Endothelial cell of umbilical vein (primary cell): ENCODE results near the gene JSRP1. TPM values are rescaled to one million over a fixed set of nuclear protein-coding genes. Genes with fewer than 3 reads are reported as not detected.

Experiments
- BruUV-seq: library from RNA; stranded (reverse); fragments of 400-500 nt; replicated peaks from 2 replicates; lab custom pipeline; 2021; lab: Mats Ljungman, UMichigan
- CTCF ChIA-PET: fragments of 300-600, 350-600 bp; sonication (Branson Sonifier 250); formaldehyde crosslinking; loops from one replicate; lab custom pipeline; 2021; ENCODE audit warnings: antibody characterized with exemption, inconsistent platforms; lab: Charles Lee
- POLR2A ChIA-PET: fragments of 300-600, 350-600 bp; sonication (Branson Sonifier 250); formaldehyde crosslinking; loops from one replicate; lab custom pipeline; 2021; ENCODE audit warnings: antibody characterized with exemption, inconsistent platforms; lab: Charles Lee
- DNase-seq: peaks from one replicate; pipeline ENCODE4 v3.0.0-alpha.2; 2011; ENCODE audit warnings: low read depth, low spot score
- FAIRE-seq: peaks from 2 replicates; lab custom pipeline; 2011; peaks lifted over from hg19 to GRCh38; lab: Jason Lieb, UNC
- H2AFZ ChIP-seq: 2 replicates; pipeline ENCODE4 v1.6.0; 2012; ENCODE audit warnings: low read depth, low read length, control low read depth, inconsistent platforms
- H3K27ac ChIP-seq: 2 replicates; pipeline ENCODE4 v1.5.1; 2011; ENCODE audit warnings: low read depth, mild to moderate bottlenecking, control low read depth, low read length, moderate library complexity; ENCODE audit not compliant: insufficient read depth
- H3K27me3 ChIP-seq, 2 experiments: 2 replicates each; pipeline versions ENCODE4 v1.6.0 to v1.6.1; 2011; ENCODE audit warnings: low read length in 2 of 2, mixed read lengths in 1 of 2; ENCODE audit not compliant: control insufficient read depth in 2 of 2, insufficient read depth in 2 of 2
- H3K36me3 ChIP-seq, 2 experiments: 2 replicates in 1 of 2; 3 replicates in 1 of 2; pipeline ENCODE4 v1.5.1; 2011; ENCODE audit warnings: low read length in 2 of 2, mild to moderate bottlenecking in 1 of 2, moderate library complexity in 1 of 2; ENCODE audit not compliant: control insufficient read depth in 2 of 2, insufficient read depth in 2 of 2; ENCODE audit errors: extremely low read depth in 1 of 2
- H3K4me1 ChIP-seq: 3 replicates; pipeline ENCODE4 v1.5.1; 2011; ENCODE audit warnings: mild to moderate bottlenecking, low read length; ENCODE audit not compliant: control insufficient read depth, insufficient read depth; ENCODE audit errors: extremely low read depth
- H3K4me2 ChIP-seq: 2 replicates; pipeline ENCODE4 v1.6.1; 2011; ENCODE audit warnings: low read length, control low read depth, mixed read lengths; ENCODE audit not compliant: insufficient read depth
- H3K4me3 ChIP-seq, 3 experiments: fragments of 200-600 bp in 1 of 3; sonication (generic), shearing (Covaris generic) in 1 of 3; replicated peaks in 1 of 3; 2 replicates each; pipeline ENCODE4 v1.5.1; 2011 to 2016; ENCODE audit warnings: control low read depth in 3 of 3, low read length in 3 of 3, mild to moderate bottlenecking in 2 of 3, inconsistent platforms in 1 of 3, low read depth in 1 of 3, moderate library complexity in 1 of 3; ENCODE audit not compliant: insufficient read depth in 1 of 3
- H3K79me2 ChIP-seq: 2 replicates; pipeline ENCODE4 v1.6.0; 2012; ENCODE audit warnings: low read length, inconsistent platforms; ENCODE audit not compliant: control insufficient read depth, insufficient read depth
- H3K9ac ChIP-seq: replicated peaks from 2 replicates; pipeline ENCODE3; 2011; ENCODE audit warnings: low read length, control low read depth; ENCODE audit not compliant: insufficient read depth; ENCODE audit errors: extremely low read depth
- H3K9me1 ChIP-seq: replicated peaks from 3 replicates; pipeline ENCODE4 v1.6.0; 2011; ENCODE audit warnings: mild to moderate bottlenecking, low read length; ENCODE audit not compliant: control insufficient read depth, insufficient read depth; ENCODE audit errors: extremely low read depth
- H3K9me3 ChIP-seq: replicated peaks from 2 replicates; pipeline ENCODE4 v1.5.1; 2012; ENCODE audit warnings: low read length, inconsistent platforms; ENCODE audit not compliant: control insufficient read depth, insufficient read depth
- H4K20me1 ChIP-seq: replicated peaks from 2 replicates; pipeline ENCODE3; 2011; ENCODE audit warnings: mild to moderate bottlenecking, low read length; ENCODE audit not compliant: control insufficient read depth, insufficient read depth; ENCODE audit errors: extremely low read depth
- EZH2 ChIP-seq: IDR thresholded peaks from 2 replicates; pipeline ENCODE4 v1.6.1; 2012; ENCODE audit warnings: borderline replicate concordance, low read depth, mild to moderate bottlenecking, moderate library complexity, low read length, inconsistent platforms; ENCODE audit not compliant: severe bottlenecking
- FOS ChIP-seq: IDR thresholded peaks from 2 replicates; pipeline ENCODE4 v1.6.1; 2011; ENCODE audit warnings: mild to moderate bottlenecking, low read length, moderate library complexity, borderline replicate concordance; ENCODE audit not compliant: insufficient read depth
- GATA2 ChIP-seq: IDR thresholded peaks from 2 replicates; pipeline ENCODE4 v1.7.0; 2011; ENCODE audit warnings: low read depth, mild to moderate bottlenecking, moderate library complexity, mixed read lengths, low read length; ENCODE audit not compliant: insufficient read length, insufficient read depth
- JUN ChIP-seq: IDR thresholded peaks from 2 replicates; pipeline ENCODE4 v1.6.1; 2011; ENCODE audit warnings: borderline replicate concordance, low read depth; ENCODE audit not compliant: insufficient read length, insufficient read depth
- MYC ChIP-seq: IDR thresholded peaks from one replicate; pipeline ENCODE4 v1.6.1; 2011; ENCODE audit warnings: mild to moderate bottlenecking, low read depth, low read length
- POLR2A ChIP-seq: IDR thresholded peaks from 2 replicates; pipeline ENCODE4 v1.6.1; 2012; ENCODE audit warnings: low read depth, mild to moderate bottlenecking, control low read depth, low read length
- POLR2AphosphoS5 ChIP-seq: IDR thresholded peaks from 2 replicates; pipeline ENCODE4 v1.6.1; 2012; ENCODE audit warnings: low read depth, mild to moderate bottlenecking, control low read depth, low read length, moderate library complexity; ENCODE audit not compliant: insufficient read depth
- dilution Hi-C: fragments of 300-500 bp; cut with MboI; formaldehyde crosslinking; loops from one replicate; pipeline ENCODE4 v1.15.0; 2019; ENCODE audit warnings: low sequenced_read_pairs; ENCODE audit not compliant: extremely low pct_ligation_motif_present
- intact Hi-C: fragments of 100-400 bp; cut with micrococcal nuclease; formaldehyde crosslinking; loops from one replicate; pipeline ENCODE4 v1.10.0; 2022
- polyA plus RNA-seq, 4 experiments: library from polyadenylated mRNA; depleted of rRNA in 3 of 4; stranded (reverse) in 3 of 4; unstranded in 1 of 4; fragments of >200 nt; gene quantifications; 2 replicates each; pipeline versions ENCODE4 v1.2.1 to v1.2.3, GENCODE V29; 2011 to 2012; ENCODE audit warnings: missing spikeins in 1 of 4
- total RNA-seq: library from RNA; stranded (reverse); gene quantifications from 2 replicates; pipeline ENCODE4 v1.2.3, GENCODE V29; 2021
- TF ChIP-seq, protein P1 (sequence below): IDR thresholded peaks from 2 replicates; pipeline ENCODE4 v1.6.1; 2011; ENCODE audit not compliant: insufficient read depth, insufficient read length
- TF ChIP-seq, protein P2 (sequence below), 2 donors: IDR thresholded peaks; 1 replicate in 1 of 2; 2 replicates in 1 of 2; pipeline ENCODE4 v1.5.1; 2011; ENCODE audit warnings: low read length in 2 of 2, mild to moderate bottlenecking in 2 of 2, moderate library complexity in 2 of 2, control low read depth in 1 of 2, inconsistent platforms in 1 of 2, low read depth in 1 of 2; ENCODE audit not compliant: insufficient read depth in 1 of 2; ENCODE audit errors: extremely low read depth in 1 of 2

JSRP1 gene
- total and polyA plus RNA-seq, 2 donors (not counting 3 experiments of a cell fraction or from before 2014, with no cell fraction given) = not detected

- no peaks in the 10 kb centered on the region for H3K9me1 ChIP-seq
- TF ChIP-seq POLR2AphosphoS5 (no peak), MYC (no peak), GATA2 (no peak), JUN (no peak), FOS (no peak), POLR2A (no peak), EZH2 (no peak)
- TF ChIP-seq, protein P1, sequence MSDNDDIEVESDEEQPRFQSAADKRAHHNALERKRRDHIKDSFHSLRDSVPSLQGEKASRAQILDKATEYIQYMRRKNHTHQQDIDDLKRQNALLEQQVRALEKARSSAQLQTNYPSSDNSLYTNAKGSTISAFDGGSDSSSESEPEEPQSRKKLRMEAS = no peak
- TF ChIP-seq, protein P2, sequence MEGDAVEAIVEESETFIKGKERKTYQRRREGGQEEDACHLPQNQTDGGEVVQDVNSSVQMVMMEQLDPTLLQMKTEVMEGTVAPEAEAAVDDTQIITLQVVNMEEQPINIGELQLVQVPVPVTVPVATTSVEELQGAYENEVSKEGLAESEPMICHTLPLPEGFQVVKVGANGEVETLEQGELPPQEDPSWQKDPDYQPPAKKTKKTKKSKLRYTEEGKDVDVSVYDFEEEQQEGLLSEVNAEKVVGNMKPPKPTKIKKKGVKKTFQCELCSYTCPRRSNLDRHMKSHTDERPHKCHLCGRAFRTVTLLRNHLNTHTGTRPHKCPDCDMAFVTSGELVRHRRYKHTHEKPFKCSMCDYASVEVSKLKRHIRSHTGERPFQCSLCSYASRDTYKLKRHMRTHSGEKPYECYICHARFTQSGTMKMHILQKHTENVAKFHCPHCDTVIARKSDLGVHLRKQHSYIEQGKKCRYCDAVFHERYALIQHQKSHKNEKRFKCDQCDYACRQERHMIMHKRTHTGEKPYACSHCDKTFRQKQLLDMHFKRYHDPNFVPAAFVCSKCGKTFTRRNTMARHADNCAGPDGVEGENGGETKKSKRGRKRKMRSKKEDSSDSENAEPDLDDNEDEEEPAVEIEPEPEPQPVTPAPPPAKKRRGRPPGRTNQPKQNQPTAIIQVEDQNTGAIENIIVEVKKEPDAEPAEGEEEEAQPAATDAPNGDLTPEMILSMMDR (IDR thresholded peaks at IDR 0.05; ENCODE audit: extremely low read depth in 1 of 2, insufficient read depth in 1 of 2, low read depth in 1 of 2, low read length in 2 of 2) = no peak
- no peak overlapping the region for H3K9ac ChIP-seq
- no peaks in the 10 kb centered on the region for H3K79me2 ChIP-seq
- H3K27ac ChIP-seq = no peak overlapping the region
- ChIA-PET POLR2A (no interaction called here), CTCF (interaction anchor here (1.1 to 1.9 kb wide), 3 partner anchors 12 to 54 kb away, joined by 3 to 13 read pairs (median 4); no protein-coding TSS in a partner anchor)
- H2AFZ ChIP-seq = no peak overlapping the region
- H3K4me3 ChIP-seq = no peak overlapping the region
- H3K36me3 ChIP-seq = peaks cover 7 to 39% of the 10 kb centered on the region in 2 experiments
- intact Hi-C loops = loop anchor here (5.0 kb wide), 1 partner anchor 42 kb away; no protein-coding TSS in a partner anchor
- no peak for DNase-seq
- no peaks in the 10 kb centered on the region for H4K20me1 ChIP-seq
- no peaks in the 10 kb centered on the region for H3K27me3 ChIP-seq
- no peak overlapping the region for H3K4me2 ChIP-seq
- no peaks in the 10 kb centered on the region for H3K9me3 ChIP-seq
- no TSS peak for BruUV-seq
- peaks cover 7% of the 10 kb centered on the region for H3K4me1 ChIP-seq
- dilution Hi-C loops = no loop called here
- no peak for FAIRE-seq
Observed at GRCh38 chr19:2209408-2209807, 46.8 kb downstream of the JSRP1 start.
